Endothelial cell of umbilical vein (primary cell): Measurements from ENCODE around the gene PNMA6F. TPM values are rescaled to one million over a fixed set of nuclear protein-coding genes. Genes with fewer than 3 reads are reported as not detected.

ENCODE experiments used
- BruUV-seq: library from RNA; stranded (reverse); fragments of 400-500 nt; replicated peaks from 2 replicates; lab custom pipeline; 2021; lab: Mats Ljungman, UMichigan
- CTCF ChIA-PET: fragments of 300-600, 350-600 bp; sonication (Branson Sonifier 250); formaldehyde crosslinking; loops from one replicate; lab custom pipeline; 2021; ENCODE audit warnings: antibody characterized with exemption, inconsistent platforms; lab: Charles Lee
- POLR2A ChIA-PET: fragments of 300-600, 350-600 bp; sonication (Branson Sonifier 250); formaldehyde crosslinking; loops from one replicate; lab custom pipeline; 2021; ENCODE audit warnings: antibody characterized with exemption, inconsistent platforms; lab: Charles Lee
- DNase-seq: peaks from one replicate; pipeline ENCODE4 v3.0.0-alpha.2; 2011; ENCODE audit warnings: low read depth, low spot score
- FAIRE-seq: peaks from 2 replicates; lab custom pipeline; 2011; peaks lifted over from hg19 to GRCh38; lab: Jason Lieb, UNC
- H2AFZ ChIP-seq: 2 replicates; pipeline ENCODE4 v1.6.0; 2012; ENCODE audit warnings: low read depth, low read length, control low read depth, inconsistent platforms
- H3K27ac ChIP-seq: 2 replicates; pipeline ENCODE4 v1.5.1; 2011; ENCODE audit warnings: low read depth, mild to moderate bottlenecking, control low read depth, low read length, moderate library complexity; ENCODE audit not compliant: insufficient read depth
- H3K27me3 ChIP-seq, 2 experiments: 2 replicates each; pipeline versions ENCODE4 v1.6.0 to v1.6.1; 2011; ENCODE audit warnings: low read length in 2 of 2, mixed read lengths in 1 of 2; ENCODE audit not compliant: control insufficient read depth in 2 of 2, insufficient read depth in 2 of 2
- H3K36me3 ChIP-seq, 2 experiments: 2 replicates in 1 of 2; 3 replicates in 1 of 2; pipeline ENCODE4 v1.5.1; 2011; ENCODE audit warnings: low read length in 2 of 2, mild to moderate bottlenecking in 1 of 2, moderate library complexity in 1 of 2; ENCODE audit not compliant: control insufficient read depth in 2 of 2, insufficient read depth in 2 of 2; ENCODE audit errors: extremely low read depth in 1 of 2
- H3K4me1 ChIP-seq: 3 replicates; pipeline ENCODE4 v1.5.1; 2011; ENCODE audit warnings: mild to moderate bottlenecking, low read length; ENCODE audit not compliant: control insufficient read depth, insufficient read depth; ENCODE audit errors: extremely low read depth
- H3K4me2 ChIP-seq: 2 replicates; pipeline ENCODE4 v1.6.1; 2011; ENCODE audit warnings: low read length, control low read depth, mixed read lengths; ENCODE audit not compliant: insufficient read depth
- H3K4me3 ChIP-seq, 3 experiments: fragments of 200-600 bp in 1 of 3; sonication (generic), shearing (Covaris generic) in 1 of 3; replicated peaks in 1 of 3; 2 replicates each; pipeline ENCODE4 v1.5.1; 2011 to 2016; ENCODE audit warnings: control low read depth in 3 of 3, low read length in 3 of 3, mild to moderate bottlenecking in 2 of 3, inconsistent platforms in 1 of 3, low read depth in 1 of 3, moderate library complexity in 1 of 3; ENCODE audit not compliant: insufficient read depth in 1 of 3
- H3K79me2 ChIP-seq: 2 replicates; pipeline ENCODE4 v1.6.0; 2012; ENCODE audit warnings: low read length, inconsistent platforms; ENCODE audit not compliant: control insufficient read depth, insufficient read depth
- H3K9ac ChIP-seq: replicated peaks from 2 replicates; pipeline ENCODE3; 2011; ENCODE audit warnings: low read length, control low read depth; ENCODE audit not compliant: insufficient read depth; ENCODE audit errors: extremely low read depth
- H3K9me1 ChIP-seq: replicated peaks from 3 replicates; pipeline ENCODE4 v1.6.0; 2011; ENCODE audit warnings: mild to moderate bottlenecking, low read length; ENCODE audit not compliant: control insufficient read depth, insufficient read depth; ENCODE audit errors: extremely low read depth
- H3K9me3 ChIP-seq: replicated peaks from 2 replicates; pipeline ENCODE4 v1.5.1; 2012; ENCODE audit warnings: low read length, inconsistent platforms; ENCODE audit not compliant: control insufficient read depth, insufficient read depth
- H4K20me1 ChIP-seq: replicated peaks from 2 replicates; pipeline ENCODE3; 2011; ENCODE audit warnings: mild to moderate bottlenecking, low read length; ENCODE audit not compliant: control insufficient read depth, insufficient read depth; ENCODE audit errors: extremely low read depth
- CTCF ChIP-seq, 2 donors: IDR thresholded peaks; 1 replicate in 1 of 2; 2 replicates in 1 of 2; pipeline ENCODE4 v1.5.1; 2011; ENCODE audit warnings: low read length in 2 of 2, mild to moderate bottlenecking in 2 of 2, moderate library complexity in 2 of 2, control low read depth in 1 of 2, inconsistent platforms in 1 of 2, low read depth in 1 of 2; ENCODE audit not compliant: insufficient read depth in 1 of 2; ENCODE audit errors: extremely low read depth in 1 of 2
- EZH2 ChIP-seq: IDR thresholded peaks from 2 replicates; pipeline ENCODE4 v1.6.1; 2012; ENCODE audit warnings: borderline replicate concordance, low read depth, mild to moderate bottlenecking, moderate library complexity, low read length, inconsistent platforms; ENCODE audit not compliant: severe bottlenecking
- FOS ChIP-seq: IDR thresholded peaks from 2 replicates; pipeline ENCODE4 v1.6.1; 2011; ENCODE audit warnings: mild to moderate bottlenecking, low read length, moderate library complexity, borderline replicate concordance; ENCODE audit not compliant: insufficient read depth
- GATA2 ChIP-seq: IDR thresholded peaks from 2 replicates; pipeline ENCODE4 v1.7.0; 2011; ENCODE audit warnings: low read depth, mild to moderate bottlenecking, moderate library complexity, mixed read lengths, low read length; ENCODE audit not compliant: insufficient read length, insufficient read depth
- JUN ChIP-seq: IDR thresholded peaks from 2 replicates; pipeline ENCODE4 v1.6.1; 2011; ENCODE audit warnings: borderline replicate concordance, low read depth; ENCODE audit not compliant: insufficient read length, insufficient read depth
- MAX ChIP-seq: IDR thresholded peaks from 2 replicates; pipeline ENCODE4 v1.6.1; 2011; ENCODE audit not compliant: insufficient read depth, insufficient read length
- MYC ChIP-seq: IDR thresholded peaks from one replicate; pipeline ENCODE4 v1.6.1; 2011; ENCODE audit warnings: mild to moderate bottlenecking, low read depth, low read length
- POLR2A ChIP-seq: IDR thresholded peaks from 2 replicates; pipeline ENCODE4 v1.6.1; 2012; ENCODE audit warnings: low read depth, mild to moderate bottlenecking, control low read depth, low read length
- POLR2AphosphoS5 ChIP-seq: IDR thresholded peaks from 2 replicates; pipeline ENCODE4 v1.6.1; 2012; ENCODE audit warnings: low read depth, mild to moderate bottlenecking, control low read depth, low read length, moderate library complexity; ENCODE audit not compliant: insufficient read depth
- dilution Hi-C: fragments of 300-500 bp; cut with MboI; formaldehyde crosslinking; loops from one replicate; pipeline ENCODE4 v1.15.0; 2019; ENCODE audit warnings: low sequenced_read_pairs; ENCODE audit not compliant: extremely low pct_ligation_motif_present
- intact Hi-C: fragments of 100-400 bp; cut with micrococcal nuclease; formaldehyde crosslinking; loops from one replicate; pipeline ENCODE4 v1.10.0; 2022
- polyA plus RNA-seq, 4 experiments: library from polyadenylated mRNA; depleted of rRNA in 3 of 4; stranded (reverse) in 3 of 4; unstranded in 1 of 4; fragments of >200 nt; gene quantifications; 2 replicates each; pipeline versions ENCODE4 v1.2.1 to v1.2.3, GENCODE V29; 2011 to 2012; ENCODE audit warnings: missing spikeins in 1 of 4
- total RNA-seq: library from RNA; stranded (reverse); gene quantifications from 2 replicates; pipeline ENCODE4 v1.2.3, GENCODE V29; 2021

The PNMA6F gene
- total and polyA plus RNA-seq, 2 donors (not counting 3 experiments of a cell fraction or from before 2014, with no cell fraction given) = not detected

- ChIA-PET POLR2A (no interaction called here), CTCF (interaction anchor here (0.8 kb wide), 1 partner anchor 107 kb away, joined by 3 read pairs; no protein-coding TSS in a partner anchor)
- no peak for FAIRE-seq
- Histone ChIP-seq H3K9me1 (no peaks in the 10 kb centered on the region), H3K79me2 (no peaks in the 10 kb centered on the region), H4K20me1 (no peaks in the 10 kb centered on the region), H3K9me3 (no peaks in the 10 kb centered on the region), H3K36me3 (peaks cover 0 to 5% of the 10 kb centered on the region in 2 experiments), H3K4me2 (no peak overlapping the region), H2AFZ (no peak overlapping the region), H3K4me3 (no peak overlapping the region), H3K9ac (no peak overlapping the region), H3K4me1 (no peaks in the 10 kb centered on the region), H3K27me3 (no peaks in the 10 kb centered on the region), H3K27ac (no peak overlapping the region)
- DNase-seq = no peak
- TF ChIP-seq POLR2A = no peak
- no peak for TF ChIP-seq POLR2AphosphoS5
- TF ChIP-seq EZH2 = no peak
- TF ChIP-seq GATA2 = no peak
- no peak for TF ChIP-seq JUN
- TF ChIP-seq MAX = no peak
- no peak for TF ChIP-seq MYC
- TF ChIP-seq CTCF (IDR thresholded peaks at IDR 0.05; ENCODE audit: extremely low read depth in 1 of 2, insufficient read depth in 1 of 2, low read depth in 1 of 2, low read length in 2 of 2) = no peak
- no peak for TF ChIP-seq FOS
- intact Hi-C loops (no loop called here), dilution Hi-C loops (no loop called here)
- BruUV-seq = no TSS peak
Observed at GRCh38 chrX:153353416-153353815, 31.8 kb upstream of the PNMA6F start.
